ENCODE data around the gene FNDC8.

- TF ChIP-seq TAF1 (IDR thresholded peaks at IDR 0.05; ENCODE audit: low read depth, low read length) (no peak), POLR2A (IDR thresholded peaks at IDR 0.05; ENCODE audit: low read depth, low read length) (no peak)
Measured at GRCh38 chr17:35164716-35165115, 43.3 kb downstream of the FNDC8 start.

Measured in GM12891 (cell line).